ENCODE results near the gene LFNG.

The LFNG gene

DNA sequence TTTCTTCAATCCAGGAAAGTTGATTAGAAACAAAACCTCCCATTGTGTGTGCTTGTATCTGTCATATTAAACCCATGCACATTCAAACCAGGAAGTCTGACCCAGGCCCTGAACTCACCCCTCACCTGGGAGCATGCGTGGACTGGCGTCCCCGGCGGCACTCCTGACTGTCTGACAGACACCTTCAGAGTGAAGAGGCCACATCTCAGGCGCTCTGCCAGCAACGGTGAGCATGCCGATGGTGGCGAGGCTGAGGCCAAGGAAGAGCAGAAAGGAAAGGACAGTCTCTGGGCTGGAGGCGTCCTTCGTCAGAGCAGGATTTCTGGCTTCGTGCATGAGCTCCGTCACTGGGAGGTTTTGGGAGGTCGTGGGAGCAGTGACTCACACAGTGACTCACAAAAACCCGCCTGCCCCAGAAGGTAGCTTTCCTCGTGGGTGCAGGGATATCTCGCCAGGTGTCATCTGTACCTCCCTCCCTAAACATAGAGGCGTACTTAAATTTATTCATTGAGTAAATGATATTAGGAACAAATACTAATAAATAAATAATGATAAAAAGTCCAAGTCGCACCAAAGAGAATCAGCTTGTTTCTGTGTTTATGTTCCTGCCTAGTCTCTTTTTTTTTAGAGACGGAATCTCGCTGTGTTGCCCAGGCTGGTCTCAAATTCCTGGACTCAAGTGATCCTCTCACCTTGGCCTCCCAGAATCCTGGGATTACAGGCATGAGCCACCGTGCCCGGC is 52.7 kb downstream of the LFNG start:
- no peak for DNase-seq (ENCODE audit: low read depth, low spot score)
- TF ChIP-seq, protein P1, sequence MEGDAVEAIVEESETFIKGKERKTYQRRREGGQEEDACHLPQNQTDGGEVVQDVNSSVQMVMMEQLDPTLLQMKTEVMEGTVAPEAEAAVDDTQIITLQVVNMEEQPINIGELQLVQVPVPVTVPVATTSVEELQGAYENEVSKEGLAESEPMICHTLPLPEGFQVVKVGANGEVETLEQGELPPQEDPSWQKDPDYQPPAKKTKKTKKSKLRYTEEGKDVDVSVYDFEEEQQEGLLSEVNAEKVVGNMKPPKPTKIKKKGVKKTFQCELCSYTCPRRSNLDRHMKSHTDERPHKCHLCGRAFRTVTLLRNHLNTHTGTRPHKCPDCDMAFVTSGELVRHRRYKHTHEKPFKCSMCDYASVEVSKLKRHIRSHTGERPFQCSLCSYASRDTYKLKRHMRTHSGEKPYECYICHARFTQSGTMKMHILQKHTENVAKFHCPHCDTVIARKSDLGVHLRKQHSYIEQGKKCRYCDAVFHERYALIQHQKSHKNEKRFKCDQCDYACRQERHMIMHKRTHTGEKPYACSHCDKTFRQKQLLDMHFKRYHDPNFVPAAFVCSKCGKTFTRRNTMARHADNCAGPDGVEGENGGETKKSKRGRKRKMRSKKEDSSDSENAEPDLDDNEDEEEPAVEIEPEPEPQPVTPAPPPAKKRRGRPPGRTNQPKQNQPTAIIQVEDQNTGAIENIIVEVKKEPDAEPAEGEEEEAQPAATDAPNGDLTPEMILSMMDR (IDR thresholded peaks at IDR 0.05; ENCODE audit: insufficient read depth, low read length, missing control alignments) = no peak
- no peak overlapping the region for H3K4me3 ChIP-seq (ENCODE audit: low read depth, low read length)
- ChIA-PET CTCF (interaction anchor here (1.0 to 2.5 kb wide), 7 partner anchors 9 to 138 kb away, joined by 3 to 6 read pairs (median 3); no protein-coding TSS in a partner anchor), POLR2A (no interaction called here)

DNA sequence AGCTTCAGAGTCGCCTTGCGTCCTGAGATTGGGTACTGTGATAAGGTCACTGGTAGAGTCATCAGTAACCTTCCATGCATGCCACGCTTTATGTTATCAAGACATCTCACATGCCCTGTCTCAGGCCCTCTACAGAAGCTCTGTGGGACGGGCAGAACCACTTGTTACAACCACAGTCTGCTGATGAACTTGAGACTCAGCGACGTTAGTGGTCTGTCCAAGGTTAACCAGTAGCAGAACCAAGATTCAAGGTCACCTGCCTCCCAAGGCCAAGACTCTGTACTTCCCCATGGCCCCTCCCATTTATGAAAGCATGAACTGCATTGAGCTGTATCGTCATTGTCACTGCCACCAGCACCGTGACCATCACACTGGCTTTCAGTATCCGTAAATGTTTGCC is 54.2 kb downstream of the LFNG start:
- TF ChIP-seq, protein P1 (IDR thresholded peaks at IDR 0.05; ENCODE audit: insufficient read depth, low read length, missing control alignments) = no peak
- DNase-seq (ENCODE audit: low read depth, low spot score) = no peak
- ChIA-PET POLR2A (no interaction called here), CTCF (interaction anchor here (0.6 to 1.7 kb wide), 6 partner anchors 10 to 136 kb away, joined by 3 to 6 read pairs (median 4); no protein-coding TSS in a partner anchor)
- H3K4me3 ChIP-seq (ENCODE audit: low read depth, low read length) = no peak overlapping the region

DNA sequence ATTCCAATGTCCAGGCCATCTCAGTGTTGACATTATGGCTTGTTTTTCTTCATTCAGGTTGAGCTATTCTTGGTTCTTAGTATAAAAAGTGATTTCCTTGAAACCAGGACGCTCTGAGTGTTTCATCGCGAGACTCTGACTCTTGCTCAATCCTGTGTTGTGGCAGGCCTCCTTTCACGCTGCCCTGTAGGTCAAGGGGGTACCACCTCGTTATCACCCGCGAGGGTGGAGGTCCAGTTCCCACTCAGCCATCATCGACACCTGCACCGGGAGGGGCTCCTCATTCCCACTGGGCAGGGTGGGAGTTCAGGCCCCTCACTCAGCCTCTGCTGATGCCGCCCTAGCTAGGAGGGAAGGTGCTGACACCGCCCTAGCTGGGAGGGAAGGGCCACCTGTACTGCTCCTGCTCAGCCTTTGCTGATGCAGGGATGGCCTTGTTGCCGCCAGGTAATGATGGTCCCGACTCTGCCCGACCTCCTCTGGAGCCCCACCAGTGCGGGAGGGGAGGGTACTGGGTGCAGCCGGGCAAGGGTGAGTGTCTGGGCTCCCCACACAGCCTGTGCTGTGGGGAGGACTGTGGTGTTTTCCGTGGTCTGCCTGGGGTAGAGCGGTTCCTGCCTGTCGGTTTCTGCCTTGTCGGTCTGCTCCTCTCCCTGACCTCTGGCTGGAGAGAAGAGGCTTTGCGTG is 55.6 kb downstream of the LFNG start:
- no peak overlapping the region for H3K4me3 ChIP-seq (ENCODE audit: low read depth, low read length)
- TF ChIP-seq, protein P1 (IDR thresholded peaks at IDR 0.05; ENCODE audit: insufficient read depth, low read length, missing control alignments) = no peak
- no peak for DNase-seq (ENCODE audit: low read depth, low spot score)
- POLR2A ChIA-PET = no interaction called here
- CTCF ChIA-PET = interaction anchor here (0.7 to 2.3 kb wide), 6 partner anchors 8 to 106 kb away, joined by 3 to 7 read pairs (median 4); no protein-coding TSS in a partner anchor

DNA sequence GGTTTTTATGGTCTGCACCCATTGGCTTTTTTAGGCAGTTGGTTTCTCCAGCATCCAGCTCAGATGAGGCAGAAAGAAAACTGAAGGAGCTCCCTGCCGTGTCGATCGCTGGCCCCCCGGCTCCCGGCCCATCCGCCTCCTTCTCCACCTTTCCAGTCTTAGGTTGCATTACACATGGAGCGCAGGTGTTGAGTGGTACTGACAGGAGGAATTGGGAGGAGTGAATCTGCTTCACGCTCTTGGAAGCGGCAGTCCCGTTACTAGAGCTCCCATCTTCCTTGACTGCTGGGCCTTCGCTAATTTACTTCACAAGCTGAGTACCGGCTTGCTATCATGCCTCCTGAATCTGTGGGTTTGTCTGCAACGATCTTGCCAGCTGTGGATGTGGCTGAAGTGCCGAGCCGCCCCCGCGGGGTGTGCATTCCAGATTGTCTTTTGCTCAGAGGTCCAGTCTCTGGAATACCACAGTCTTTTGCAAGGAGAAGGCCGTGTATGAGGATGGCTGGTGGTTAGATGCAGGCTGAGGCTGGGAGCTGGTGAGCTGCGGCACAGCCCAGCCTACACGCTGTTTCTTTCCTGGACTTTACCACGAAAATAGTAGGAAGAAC is 56.3 kb downstream of the LFNG start:
- TF ChIP-seq, protein P1 (IDR thresholded peaks at IDR 0.05; ENCODE audit: insufficient read depth, low read length, missing control alignments) = no peak
- H3K4me3 ChIP-seq (ENCODE audit: low read depth, low read length) = no peak overlapping the region
- no peak for DNase-seq (ENCODE audit: low read depth, low spot score)
- ChIA-PET POLR2A (no interaction called here), CTCF (interaction anchor here (0.7 to 2.3 kb wide), 4 partner anchors 8 to 105 kb away, joined by 3 to 7 read pairs (median 4); no protein-coding TSS in a partner anchor)

DNA sequence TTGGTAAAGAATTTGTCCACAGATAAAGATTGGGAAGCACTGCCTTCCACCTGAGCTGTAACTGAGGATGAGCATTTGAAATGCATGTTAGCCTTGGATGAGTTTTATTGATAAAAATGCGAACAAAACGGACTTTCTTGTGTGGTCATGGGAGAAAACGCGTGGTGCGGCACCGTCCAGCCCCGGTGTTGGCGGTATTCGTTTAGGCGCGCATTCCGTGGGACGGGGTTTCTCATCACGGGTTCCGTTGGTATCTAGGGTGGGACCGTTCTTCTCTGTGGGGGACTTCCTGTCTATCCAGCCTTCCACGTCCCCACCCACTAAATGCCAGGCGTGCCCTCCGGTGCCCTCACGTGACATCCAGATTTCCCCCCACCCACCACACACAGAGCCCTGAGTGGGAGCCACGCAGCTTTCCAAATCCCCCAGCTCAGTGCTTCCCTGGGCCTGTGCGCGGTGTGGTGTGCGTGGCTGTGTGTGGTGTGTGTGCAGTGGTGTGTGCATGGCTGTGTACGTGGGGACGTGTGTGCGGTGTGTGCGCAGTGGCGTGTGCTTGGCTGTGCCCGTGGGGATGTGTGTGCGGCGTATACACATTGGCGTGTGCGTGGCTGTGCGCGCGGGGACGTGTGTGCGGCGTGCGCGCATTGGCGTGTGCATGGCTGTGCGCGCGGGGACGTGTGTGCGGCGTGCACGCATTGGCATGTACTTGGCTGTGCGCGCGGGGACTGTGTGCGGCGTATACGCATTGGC is 57.3 kb downstream of the LFNG start:
- TF ChIP-seq, protein P1 (IDR thresholded peaks at IDR 0.05; ENCODE audit: insufficient read depth, low read length, missing control alignments) = no peak
- ChIA-PET POLR2A (no interaction called here), CTCF (interaction anchor here (1.1 to 2.3 kb wide), 2 partner anchors 10 to 104 kb away, joined by 3 to 7 read pairs; no protein-coding TSS in a partner anchor)
- DNase-seq (ENCODE audit: low read depth, low spot score) = no peak
- no peak overlapping the region for H3K4me3 ChIP-seq (ENCODE audit: low read depth, low read length)
